Lower leg skin (tissue), 4 donors: ENCODE measurements around the gene BCAP31. TPM values are rescaled to one million over a fixed set of nuclear protein-coding genes. Genes with fewer than 3 reads are reported as not detected.

Experiments
- DNase-seq, 2 donors: peaks; one replicate each; pipeline ENCODE4 v3.0.0-alpha.2; 2019; ENCODE audit warnings: low spot score in 2 of 2
- H3K4me3 ChIP-seq: fragments of 200-600 bp; sonication (generic); 2 replicates; pipeline ENCODE4 v1.5.1; 2017; ENCODE audit warnings: mild to moderate bottlenecking, low read depth; ENCODE audit not compliant: poor library complexity, severe bottlenecking
- POLR2A ChIP-seq, 2 donors: fragments of 450-650 bp; IDR thresholded peaks; one replicate each; pipeline ENCODE4 v1.6.1; 2016 to 2017; ENCODE audit warnings: antibody characterized with exemption in 2 of 2, mild to moderate bottlenecking in 1 of 2, moderate library complexity in 1 of 2
- WGBS, 2 donors: methylation state at CpG; one replicate each; pipeline ENCODE4 v1.1.5; 2018; 5-methylcytosine and 5-hydroxymethylcytosine counted together
- intact Hi-C: fragments of 100-400 bp; cut with DNase I; formaldehyde crosslinking; loops from one replicate; pipeline ENCODE4 v1.15.0; 2023; ENCODE audit warnings: low total_unique reads
- total RNA-seq, 4 donors: library from RNA; depleted of rRNA; stranded (reverse); fragments of >200 nt; gene quantifications; one replicate each; pipeline ENCODE4 v1.1.0, GENCODE V29; 2016
- TF ChIP-seq, protein P1 (sequence below), 3 donors: fragments of 450-650 bp; IDR thresholded peaks; one replicate each; pipeline ENCODE4 v1.5.1; 2016; ENCODE audit warnings: antibody characterized with exemption in 3 of 3, mild to moderate bottlenecking in 3 of 3, moderate library complexity in 2 of 3

The BCAP31 gene
- total RNA-seq, 4 donors from 2014 or later: 139 to 210 (median 169) TPM

DNA sequence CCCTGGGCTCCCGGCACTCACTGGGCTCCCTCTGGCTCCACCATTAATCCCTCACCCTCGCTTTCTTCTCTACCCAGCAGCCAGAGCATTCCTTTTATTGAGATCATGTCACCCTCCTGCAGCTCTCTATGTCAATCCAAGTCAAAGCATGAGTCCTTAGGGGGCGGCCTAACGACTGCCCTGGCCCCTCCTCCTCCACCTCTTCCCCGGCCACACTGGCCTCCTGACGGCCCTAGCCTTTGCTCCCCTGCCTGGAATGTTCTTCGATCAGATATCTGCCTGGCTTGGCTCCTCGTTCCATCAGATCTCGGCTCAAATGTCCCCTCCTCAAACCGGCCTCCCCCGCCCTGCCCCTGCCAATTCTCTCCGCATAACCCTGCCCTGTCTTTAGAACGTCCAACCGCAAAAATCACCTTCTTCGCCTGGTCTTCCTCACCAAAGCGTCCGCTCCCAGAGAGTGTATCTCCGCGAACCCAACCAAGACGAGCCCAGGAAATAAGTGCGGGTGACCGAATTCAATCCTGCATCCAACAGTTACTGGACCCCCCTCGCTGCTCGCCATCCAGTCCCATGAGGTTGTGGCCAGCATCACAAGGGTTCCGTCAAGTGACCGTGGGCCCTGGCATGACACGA, 49.9 kb downstream of the BCAP31 start:
- H3K4me3 ChIP-seq: no peak overlapping the region
- DNase-seq: peak in 1 of 2 donors; percentile 76
- intact Hi-C loops: no loop called here
- TF ChIP-seq, protein P1, sequence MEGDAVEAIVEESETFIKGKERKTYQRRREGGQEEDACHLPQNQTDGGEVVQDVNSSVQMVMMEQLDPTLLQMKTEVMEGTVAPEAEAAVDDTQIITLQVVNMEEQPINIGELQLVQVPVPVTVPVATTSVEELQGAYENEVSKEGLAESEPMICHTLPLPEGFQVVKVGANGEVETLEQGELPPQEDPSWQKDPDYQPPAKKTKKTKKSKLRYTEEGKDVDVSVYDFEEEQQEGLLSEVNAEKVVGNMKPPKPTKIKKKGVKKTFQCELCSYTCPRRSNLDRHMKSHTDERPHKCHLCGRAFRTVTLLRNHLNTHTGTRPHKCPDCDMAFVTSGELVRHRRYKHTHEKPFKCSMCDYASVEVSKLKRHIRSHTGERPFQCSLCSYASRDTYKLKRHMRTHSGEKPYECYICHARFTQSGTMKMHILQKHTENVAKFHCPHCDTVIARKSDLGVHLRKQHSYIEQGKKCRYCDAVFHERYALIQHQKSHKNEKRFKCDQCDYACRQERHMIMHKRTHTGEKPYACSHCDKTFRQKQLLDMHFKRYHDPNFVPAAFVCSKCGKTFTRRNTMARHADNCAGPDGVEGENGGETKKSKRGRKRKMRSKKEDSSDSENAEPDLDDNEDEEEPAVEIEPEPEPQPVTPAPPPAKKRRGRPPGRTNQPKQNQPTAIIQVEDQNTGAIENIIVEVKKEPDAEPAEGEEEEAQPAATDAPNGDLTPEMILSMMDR (IDR thresholded peaks at IDR 0.05): no peak
- no peak for TF ChIP-seq POLR2A (IDR thresholded peaks at IDR 0.05)
- WGBS, 2 donors: 78 to 84% methylated on average over 27 of the region's 27 CpGs

DNA sequence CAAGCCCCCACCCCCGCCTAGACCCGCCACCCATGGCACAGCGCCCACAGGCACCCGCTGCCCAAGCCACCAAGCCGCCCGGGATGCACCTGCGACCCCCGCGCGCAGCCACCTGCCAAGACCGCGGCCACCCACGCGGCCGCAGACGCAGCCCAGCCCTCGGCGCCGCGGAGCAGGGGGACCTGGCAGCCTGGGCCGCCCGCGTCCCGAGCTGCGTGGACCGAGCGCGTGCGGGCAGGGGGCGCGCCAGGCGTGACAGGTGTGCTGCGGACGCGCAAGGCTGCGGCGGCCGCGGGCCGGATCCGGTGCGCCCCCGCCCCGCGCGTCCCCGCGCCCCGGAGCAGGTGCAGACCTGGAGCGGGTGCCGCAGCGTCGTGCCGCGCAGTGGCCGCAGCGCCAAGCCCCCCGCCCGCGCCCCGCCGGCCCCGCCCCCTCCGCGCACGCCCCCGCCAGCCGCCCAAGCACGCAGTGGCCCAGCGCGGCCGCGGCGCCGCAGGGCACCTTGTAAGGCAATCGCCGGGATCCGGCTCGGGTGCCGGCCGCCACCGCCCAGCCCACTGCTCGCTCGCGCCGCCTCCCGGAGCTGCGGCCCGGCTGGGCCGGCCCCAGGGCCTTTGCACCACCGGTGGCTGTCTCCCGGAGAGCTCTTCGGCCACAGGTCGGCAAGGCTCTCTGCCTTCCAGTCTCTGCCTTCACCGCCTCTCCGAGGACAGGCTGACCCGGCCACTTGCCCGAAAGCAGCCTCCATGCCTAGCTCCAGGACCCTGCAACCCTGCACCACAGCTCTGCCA, 50.6 kb downstream of the BCAP31 start, which contains the start of gene PNCK:
Gene PNCK (minus strand): TSS at position 386 of the 791 bp plus-strand sequence. CDS start 737 bp downstream, outside the sequence.
- H3K4me3 ChIP-seq: no peak within 1 kb of the TSS
- TF ChIP-seq, protein P1 (IDR thresholded peaks at IDR 0.05): no peak
- TF ChIP-seq POLR2A (IDR thresholded peaks at IDR 0.05): no peak
- intact Hi-C loops: no loop called here
- DNase-seq: peak in 1 of 2 donors; percentile 54
- WGBS, 2 donors: 58 to 68% methylated on average over 6 to 31 of the region's 98 CpGs

DNA sequence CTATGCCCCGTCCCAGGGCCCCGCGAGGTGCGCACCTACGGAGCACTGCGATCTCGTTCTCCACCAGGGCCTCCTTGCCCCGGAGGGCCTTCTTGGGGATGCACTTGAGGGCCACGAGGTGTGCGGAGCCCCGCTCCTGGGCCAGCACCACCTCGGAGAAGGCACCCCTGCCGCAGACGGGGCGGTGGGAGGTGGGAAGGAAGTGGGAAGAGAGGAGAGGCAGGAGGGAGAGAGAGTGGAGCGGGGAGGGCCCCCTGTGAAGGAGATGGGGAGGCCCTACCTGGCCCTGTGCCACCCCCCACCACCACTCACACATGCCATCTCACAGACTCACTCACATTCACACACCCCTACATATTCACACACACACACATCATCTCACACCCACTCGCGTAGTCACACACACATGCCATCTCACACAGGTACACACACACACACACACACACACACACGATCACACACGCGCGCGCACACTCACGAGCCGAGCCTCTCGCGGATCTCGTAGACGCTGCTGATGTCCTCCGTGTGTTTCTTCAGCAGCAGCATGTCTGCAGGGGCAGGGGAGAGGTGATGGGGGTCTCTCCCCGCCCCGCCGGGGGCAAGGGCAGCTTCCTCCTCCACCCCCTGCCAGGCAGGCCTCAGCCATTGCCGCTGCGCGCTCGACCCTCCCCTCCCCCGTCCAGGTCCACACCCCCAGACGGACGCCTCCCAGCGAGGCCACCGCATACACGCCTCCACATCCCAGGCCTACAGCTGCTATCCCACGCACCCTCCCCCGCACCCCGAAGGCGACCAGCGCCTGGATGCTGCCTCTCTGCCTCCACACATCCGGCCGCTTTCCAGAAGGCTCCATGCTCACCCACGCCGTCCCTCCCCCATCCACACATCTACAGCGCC, 51.4 kb downstream of the BCAP31 start:
- H3K4me3 ChIP-seq: no peak overlapping the region
- DNase-seq: peak in 1 of 2 donors; percentile 83
- 65 to 69% methylated on average over 12 to 46 of the region's 53 CpGs for WGBS, 2 donors
- TF ChIP-seq POLR2A (IDR thresholded peaks at IDR 0.05): no peak
- TF ChIP-seq, protein P1 (IDR thresholded peaks at IDR 0.05): no peak
- intact Hi-C loops: no loop called here

DNA sequence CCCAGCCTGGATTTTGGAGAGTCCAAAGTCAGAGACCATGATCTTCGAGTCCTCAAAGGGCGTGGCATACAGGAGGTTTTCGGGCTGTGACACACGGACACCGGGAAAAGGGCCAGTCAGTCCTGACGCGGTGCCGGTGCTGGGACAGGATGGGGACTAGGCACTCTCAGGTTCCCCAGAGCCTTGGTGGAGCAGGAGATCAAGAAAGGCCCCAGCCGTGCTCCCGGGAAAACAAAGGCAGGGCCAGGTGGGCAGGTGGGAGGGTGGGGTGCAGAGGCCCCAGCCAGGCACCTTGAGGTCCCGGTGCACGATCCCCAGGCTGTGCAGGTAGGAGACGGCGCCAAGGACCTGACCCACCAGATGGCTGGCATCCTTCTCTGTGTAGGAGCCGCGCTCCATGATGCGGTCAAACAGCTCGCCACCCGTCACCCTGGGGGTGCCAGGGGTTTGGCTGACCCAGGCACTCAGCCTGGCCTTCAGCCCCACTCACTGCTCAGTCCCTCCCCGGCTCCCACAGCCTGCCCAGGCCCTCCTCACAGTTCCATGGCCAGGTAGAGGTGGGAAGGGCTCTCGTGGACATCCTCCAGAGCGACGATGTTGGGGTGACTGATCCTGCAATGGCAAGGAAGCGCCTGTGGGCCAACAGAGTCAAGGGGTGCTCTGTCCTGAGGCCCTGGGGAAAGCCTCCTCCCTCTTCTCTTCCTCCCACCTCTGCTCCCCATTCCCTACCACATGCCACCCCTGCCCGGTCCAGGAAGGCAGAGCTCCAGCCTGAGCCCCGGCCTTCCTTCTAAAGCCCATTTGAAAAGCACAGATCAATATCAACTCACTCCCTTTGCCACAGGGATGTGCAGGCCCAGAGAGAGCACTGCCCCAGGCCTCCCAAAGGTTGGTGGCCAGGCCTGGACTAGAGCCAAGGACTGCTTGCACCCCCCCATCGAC, 52.3 kb downstream of the BCAP31 start:
- intact Hi-C loops: no loop called here
- TF ChIP-seq POLR2A (IDR thresholded peaks at IDR 0.05): no peak
- TF ChIP-seq, protein P1 (IDR thresholded peaks at IDR 0.05): no peak
- WGBS, 2 donors: 90 to 92% methylated on average over 11 to 27 of the region's 27 CpGs
- H3K4me3 ChIP-seq: no peak overlapping the region
- peak in 1 of 2 donors; percentile 78 for DNase-seq
